Uterus (tissue), 4 donors: ENCODE measurements around the gene KIAA1217. TPM values are rescaled to one million over a fixed set of nuclear protein-coding genes. Genes with fewer than 3 reads are reported as not detected.

Source experiments
- DNase-seq, 2 donors: peaks; one replicate each; pipeline ENCODE4 v3.0.0-alpha.2; 2019 to 2020
- H3K27ac ChIP-seq, 2 donors: fragments of 200-600 bp; sonication (generic); 1 replicate in 1 of 2; 2 replicates in 1 of 2; pipeline ENCODE4 v1.5.1; 2016 to 2018
- H3K27me3 ChIP-seq, 2 donors: fragments of 200-600 bp; sonication (generic); one replicate each; pipeline ENCODE4 v1.5.1; 2018 to 2019; ENCODE audit warnings: control low read depth in 1 of 2
- H3K36me3 ChIP-seq, 2 donors: fragments of 200-600 bp; sonication (generic); one replicate each; pipeline ENCODE4 v1.5.1; 2019; ENCODE audit warnings: control low read depth in 1 of 2
- H3K4me1 ChIP-seq, 2 donors: fragments of 200-600 bp; sonication (generic); one replicate each; pipeline ENCODE4 v1.5.1; 2018 to 2019; ENCODE audit warnings: control low read depth in 1 of 2
- H3K4me3 ChIP-seq, 2 donors: fragments of 200-600 bp; sonication (generic); 1 replicate in 1 of 2; 2 replicates in 1 of 2; pipeline ENCODE4 v1.5.1; 2018 to 2019; ENCODE audit warnings: mild to moderate bottlenecking in 1 of 2
- H3K9me3 ChIP-seq, 2 donors: fragments of 200-600 bp; sonication (generic); one replicate each; pipeline ENCODE4 v1.5.1; 2019; ENCODE audit warnings: control low read depth in 1 of 2
- CTCF ChIP-seq, 4 experiments: fragments of 200-600 bp in 2 of 4; fragments of 450-650 bp in 2 of 4; sonication (generic) in 2 of 4; IDR thresholded peaks; one replicate each; pipeline ENCODE4 v1.5.1; 2016 to 2019; ENCODE audit warnings: antibody characterized with exemption in 4 of 4, mild to moderate bottlenecking in 2 of 4, moderate library complexity in 1 of 4
- POLR2A ChIP-seq, 2 donors: fragments of 450-650 bp; IDR thresholded peaks; one replicate each; pipeline ENCODE4 v1.6.1; 2016; ENCODE audit warnings: antibody characterized with exemption in 2 of 2, mild to moderate bottlenecking in 1 of 2, moderate library complexity in 1 of 2
- intact Hi-C: fragments of 100-400 bp; cut with DNase I; formaldehyde crosslinking; loops from one replicate; pipeline ENCODE4 v1.15.1; 2023; ENCODE audit warnings: low total_unique reads
- total RNA-seq, 4 donors: library from RNA; depleted of rRNA in 3 of 4; stranded (reverse); fragments of >200 nt in 3 of 4; gene quantifications; one replicate each; pipeline versions ENCODE4 v1.1.0 to v1.2.4, GENCODE V29; 2014 to 2023
- donor health status: DM: yes; HTN: yes; CAD: no.

Gene KIAA1217
- total RNA-seq, 4 donors from 2014 or later, result 3.5 to 38.2 (median 11.6) TPM

GRCh38 chr10:24213881-24214280 is 4.9 kb downstream of the KIAA1217 start:
- DNase-seq, result no peak
- intact Hi-C loops, result no loop called here
- no peak for TF ChIP-seq POLR2A (IDR thresholded peaks at IDR 0.05)
- no peak for TF ChIP-seq CTCF (IDR thresholded peaks at IDR 0.05)
- Histone ChIP-seq H3K27ac (no peak overlapping the region), H3K27me3 (no peaks in the 10 kb centered on the region), H3K36me3 (no peaks in the 10 kb centered on the region), H3K4me3 (no peak overlapping the region), H3K9me3 (no peaks in the 10 kb centered on the region), H3K4me1 (no peaks in the 10 kb centered on the region)

- Histone ChIP-seq H3K4me1 (no peaks in the 10 kb centered on the region), H3K27ac (no peak overlapping the region), H3K9me3 (no peaks in the 10 kb centered on the region), H3K4me3 (no peak overlapping the region), H3K36me3 (no peaks in the 10 kb centered on the region), H3K27me3 (no peaks in the 10 kb centered on the region)
- TF ChIP-seq POLR2A (IDR thresholded peaks at IDR 0.05) (no peak), CTCF (IDR thresholded peaks at IDR 0.05) (no peak)
- DNase-seq, result no peak
- intact Hi-C loops, result no loop called here
These were observed 5.8 kb downstream of the KIAA1217 start for GRCh38 chr10:24214762-24215161.

- no peak for TF ChIP-seq CTCF (IDR thresholded peaks at IDR 0.05)
- TF ChIP-seq POLR2A (IDR thresholded peaks at IDR 0.05), result no peak
- DNase-seq, result no peak
- H3K4me3 ChIP-seq, result no peak overlapping the region
- no peaks in the 10 kb centered on the region for H3K4me1 ChIP-seq
- intact Hi-C loops, result no loop called here
- H3K9me3 ChIP-seq, result no peaks in the 10 kb centered on the region
- H3K36me3 ChIP-seq, result no peaks in the 10 kb centered on the region
- no peaks in the 10 kb centered on the region for H3K27me3 ChIP-seq
- H3K27ac ChIP-seq, result no peak overlapping the region
These were observed 6.3 kb downstream of the KIAA1217 start for GRCh38 chr10:24215196-24215595.

GRCh38 chr10:24215603-24216002 is 6.7 kb downstream of the KIAA1217 start:
- Histone ChIP-seq H3K9me3 (no peaks in the 10 kb centered on the region), H3K27me3 (no peaks in the 10 kb centered on the region), H3K27ac (no peak overlapping the region), H3K4me1 (no peaks in the 10 kb centered on the region), H3K36me3 (no peaks in the 10 kb centered on the region), H3K4me3 (no peak overlapping the region)
- no peak for TF ChIP-seq POLR2A (IDR thresholded peaks at IDR 0.05)
- no peak for TF ChIP-seq CTCF (IDR thresholded peaks at IDR 0.05)
- no peak for DNase-seq
- intact Hi-C loops, result no loop called here

GRCh38 chr10:24219963-24220362 is 11.0 kb downstream of the KIAA1217 start:
- TF ChIP-seq CTCF (IDR thresholded peaks at IDR 0.05), result no peak
- TF ChIP-seq POLR2A (IDR thresholded peaks at IDR 0.05), result no peak
- no peak for DNase-seq
- H3K9me3 ChIP-seq, result no peaks in the 10 kb centered on the region
- H3K27me3 ChIP-seq, result no peaks in the 10 kb centered on the region
- no peak overlapping the region for H3K27ac ChIP-seq
- no peaks in the 10 kb centered on the region for H3K36me3 ChIP-seq
- H3K4me1 ChIP-seq, result no peaks in the 10 kb centered on the region
- intact Hi-C loops, result no loop called here
- H3K4me3 ChIP-seq, result no peak overlapping the region
